Endodermal cell (in vitro differentiated cells): ENCODE results near the gene ASTN2. TPM values are rescaled to one million over a fixed set of nuclear protein-coding genes. Genes with fewer than 3 reads are reported as not detected.

Experiments used
- DNase-seq: peaks from one replicate; pipeline ENCODE4 v3.0.0-alpha.2; 2017
- H3K27ac ChIP-seq: 2 replicates; pipeline ENCODE4 v1.5.1; 2013; ENCODE audit warnings: mild to moderate bottlenecking, low read depth, low read length, moderate library complexity
- H3K27me3 ChIP-seq: 2 replicates; pipeline ENCODE4 v1.6.1; 2013; ENCODE audit warnings: mild to moderate bottlenecking, low read length, moderate library complexity; ENCODE audit not compliant: insufficient read depth, control insufficient read depth, poor library complexity, severe bottlenecking
- H3K36me3 ChIP-seq: 2 replicates; pipeline ENCODE4 v1.7.0; 2013; ENCODE audit warnings: mild to moderate bottlenecking, low read length, moderate library complexity; ENCODE audit not compliant: control insufficient read depth, insufficient read depth
- H3K4me1 ChIP-seq: one replicate; pipeline ENCODE4 v1.7.0; 2013; ENCODE audit warnings: low read length; ENCODE audit not compliant: control insufficient read depth, insufficient read depth
- H3K4me3 ChIP-seq: 2 replicates; pipeline ENCODE4 v1.5.1; 2013; ENCODE audit warnings: mild to moderate bottlenecking, low read length, moderate library complexity
- H3K9ac ChIP-seq: 2 replicates; pipeline ENCODE4 v1.6.1; 2013; ENCODE audit warnings: mild to moderate bottlenecking, low read length, moderate library complexity; ENCODE audit not compliant: poor library complexity, severe bottlenecking; ENCODE audit errors: extremely low read depth
- H3K9me3 ChIP-seq: 2 replicates; pipeline ENCODE4 v1.6.1; 2013; ENCODE audit warnings: mild to moderate bottlenecking, low read length, moderate library complexity; ENCODE audit not compliant: control insufficient read depth
- H3K27ac Mint-ChIP-seq: 2 replicates; pipeline ENCODE4 v1.8.0; 2020; ENCODE audit warnings: mixed read lengths
- H3K27me3 Mint-ChIP-seq: 2 replicates; pipeline ENCODE4 v1.8.0; 2021; ENCODE audit warnings: mild to moderate bottlenecking, mixed read lengths; ENCODE audit not compliant: insufficient read depth
- H3K36me3 Mint-ChIP-seq: 2 replicates; pipeline ENCODE4 v1.8.0; 2020; ENCODE audit warnings: low read depth, mixed read lengths
- H3K4me1 Mint-ChIP-seq: 2 replicates; pipeline ENCODE4 v1.8.0; 2020; ENCODE audit warnings: mixed read lengths
- H3K4me3 Mint-ChIP-seq: 2 replicates; pipeline ENCODE4 v1.8.0; 2020; ENCODE audit warnings: mild to moderate bottlenecking, moderate library complexity, mixed read lengths
- H3K9me3 Mint-ChIP-seq: 2 replicates; pipeline ENCODE4 v1.8.0; 2020; ENCODE audit warnings: mild to moderate bottlenecking, mixed read lengths
- CTCF ChIP-seq: fragments of 200-600 bp; sonication (generic); conservative IDR thresholded peaks from 2 replicates; pipeline ENCODE4 v1.5.0; 2021; ENCODE audit warnings: antibody characterized with exemption, mild to moderate bottlenecking
- WGBS, 2 experiments: methylation state at CpG; one replicate each; pipeline versions ENCODE4 v1.1.5 to v1.1.7; 2013; ENCODE audit warnings: missing lambda C conversion rate in 2 of 2, mixed read lengths in 1 of 2; ENCODE audit not compliant: insufficient coverage in 1 of 2, insufficient read length in 1 of 2; 5-methylcytosine and 5-hydroxymethylcytosine counted together
- total RNA-seq, 2 donors: library from RNA; stranded (reverse); fragmentation: NEBNext Ultra II Directional in 1 of 2; extraction: Animal tissue kit (Norgen Biotek cat#: 25700) in 1 of 2; gene quantifications; 2 replicates in 1 of 2; 3 replicates in 1 of 2; pipeline ENCODE4 v1.2.1, GENCODE V29; 2021

The ASTN2 gene
- total RNA-seq, 2 donors from 2014 or later: 8.9 to 10.4 TPM

GRCh38 chr9:117214416-117214815 lies 200.4 kb downstream of the ASTN2 start:
- Histone ChIP-seq H3K36me3 (no peaks in the 10 kb centered on the region), H3K4me1 (peaks cover 4% of the 10 kb centered on the region), H3K27me3 (peaks cover 40% of the 10 kb centered on the region), H3K4me3 (no peak overlapping the region), H3K9ac (no peak overlapping the region), H3K27ac (no peak overlapping the region), H3K9me3 (peaks cover 14% of the 10 kb centered on the region)
- Mint-ChIP-seq H3K4me1 (peaks cover 15% of the 10 kb centered on the region), H3K9me3 (peaks cover 9% of the 10 kb centered on the region), H3K27ac (no peak overlapping the region), H3K27me3 (peaks cover 12% of the 10 kb centered on the region), H3K36me3 (no peaks in the 10 kb centered on the region), H3K4me3 (no peak overlapping the region)
- no peak for TF ChIP-seq CTCF
- WGBS, 2 experiments: 94 to 96% methylated on average over 22 to 23 of the region's 23 CpGs
- no peak for DNase-seq

GRCh38 chr9:117211280-117211679 lies 203.6 kb downstream of the ASTN2 start:
- no peak for TF ChIP-seq CTCF
- WGBS, 2 experiments: 20 to 27% methylated on average over 1 to 3 of the region's 3 CpGs
- Mint-ChIP-seq H3K36me3 (no peaks in the 10 kb centered on the region), H3K4me3 (no peak overlapping the region), H3K9me3 (peaks cover 20% of the 10 kb centered on the region), H3K27me3 (peaks cover 10% of the 10 kb centered on the region), H3K27ac (no peak overlapping the region), H3K4me1 (peaks cover 21% of the 10 kb centered on the region)
- peaks cover 33% of the 10 kb centered on the region for H3K9me3 ChIP-seq
- no peak overlapping the region for H3K4me3 ChIP-seq
- H3K27ac ChIP-seq: no peak overlapping the region
- peak; percentile 68 for DNase-seq
- no peak overlapping the region for H3K9ac ChIP-seq
- H3K4me1 ChIP-seq: peaks cover 4% of the 10 kb centered on the region
- peaks cover 18% of the 10 kb centered on the region for H3K27me3 ChIP-seq
- no peaks in the 10 kb centered on the region for H3K36me3 ChIP-seq

- peaks cover 34% of the 10 kb centered on the region for H3K9me3 ChIP-seq
- no peak overlapping the region for H3K9ac ChIP-seq
- no peaks in the 10 kb centered on the region for H3K36me3 Mint-ChIP-seq
- H3K27ac ChIP-seq: no peak overlapping the region
- H3K27me3 Mint-ChIP-seq: no peaks in the 10 kb centered on the region
- H3K4me1 Mint-ChIP-seq: peaks cover 24% of the 10 kb centered on the region
- H3K4me3 ChIP-seq: no peak overlapping the region
- H3K4me3 Mint-ChIP-seq: no peak overlapping the region
- 75 to 81% methylated on average over 3 to 4 of the region's 4 CpGs for WGBS, 2 experiments
- no peak for DNase-seq
- no peaks in the 10 kb centered on the region for H3K36me3 ChIP-seq
- H3K27me3 ChIP-seq: no peaks in the 10 kb centered on the region
- peak overlapping the region; percentile 11 for H3K27ac Mint-ChIP-seq
- TF ChIP-seq CTCF: no peak
- peaks cover 17% of the 10 kb centered on the region for H3K9me3 Mint-ChIP-seq
- peaks cover 7% of the 10 kb centered on the region for H3K4me1 ChIP-seq
These were observed 209.1 kb downstream of the ASTN2 start for GRCh38 chr9:117205806-117206205.
